HG03378 (cell line): ENCODE measurements around the gene ZNF239.
"Not testable (repeated sequence)": the region's sequence is repeated elsewhere in the genome, so short reads cannot be mapped to it uniquely, and the experiment has no call there.

Experiments used
- ATAC-seq: cut with Tn5 transposase; IDR thresholded peaks from one replicate; pipeline ENCODE4 v1.9.1; 2021; ENCODE audit warnings: mild to moderate bottlenecking, moderate library complexity; ENCODE audit not compliant: unreplicated experiment

Gene ZNF239

GRCh38 chr10:43574001-43574892, at the start of gene ZNF239:
Gene ZNF239, minus strand, starts transcription at chr10:43574616. Its CDS starts 16,537 bp downstream, at chr10:43558079.
- ATAC-seq = peak; percentile 92

DNA sequence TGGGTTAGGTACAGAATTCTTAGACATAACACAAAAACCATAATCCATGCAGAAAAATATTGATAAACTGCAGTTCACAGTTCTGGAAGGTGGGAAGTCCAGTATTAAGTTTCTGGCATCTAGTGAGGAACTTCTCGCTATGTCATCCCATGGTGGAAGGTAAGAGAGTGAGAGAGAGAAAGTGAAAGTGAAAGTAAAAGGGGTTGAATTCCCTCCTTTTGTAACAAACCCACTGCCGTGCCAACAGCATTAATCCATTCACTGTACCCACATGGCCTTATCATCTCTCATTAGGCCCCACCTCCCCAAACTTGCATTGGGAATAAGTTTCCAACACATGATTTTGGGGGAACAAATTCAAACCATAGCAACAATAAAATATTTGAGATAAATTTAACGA, 48.9 kb upstream of the ZNF239 start:
- no peak for ATAC-seq

DNA sequence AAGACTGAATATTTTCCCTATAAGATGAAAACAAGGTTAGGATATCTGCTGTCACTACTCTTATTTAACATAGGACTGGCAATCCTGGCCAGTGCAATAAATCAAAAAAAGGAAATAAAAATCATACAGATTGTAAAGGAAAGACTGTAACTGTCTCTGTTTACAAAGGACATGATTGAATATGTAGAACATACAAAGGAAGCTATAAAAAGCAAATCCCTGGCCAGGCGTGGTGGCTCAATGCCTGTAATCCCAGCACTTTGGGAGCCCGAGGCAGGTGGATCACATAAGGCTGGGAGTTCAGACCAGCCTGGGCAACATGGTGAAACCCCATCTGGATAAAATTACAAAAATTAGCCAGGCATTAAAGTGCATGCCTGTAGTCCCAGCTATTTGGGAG, 47.6 kb upstream of the ZNF239 start:
- ATAC-seq = no peak

- no peak for ATAC-seq
Measured at GRCh38 chr10:43619368-43619767, 45.0 kb upstream of the ZNF239 start.

GRCh38 chr10:43616697-43617370, 42.4 kb upstream of the ZNF239 start:
- ATAC-seq = no peak

DNA sequence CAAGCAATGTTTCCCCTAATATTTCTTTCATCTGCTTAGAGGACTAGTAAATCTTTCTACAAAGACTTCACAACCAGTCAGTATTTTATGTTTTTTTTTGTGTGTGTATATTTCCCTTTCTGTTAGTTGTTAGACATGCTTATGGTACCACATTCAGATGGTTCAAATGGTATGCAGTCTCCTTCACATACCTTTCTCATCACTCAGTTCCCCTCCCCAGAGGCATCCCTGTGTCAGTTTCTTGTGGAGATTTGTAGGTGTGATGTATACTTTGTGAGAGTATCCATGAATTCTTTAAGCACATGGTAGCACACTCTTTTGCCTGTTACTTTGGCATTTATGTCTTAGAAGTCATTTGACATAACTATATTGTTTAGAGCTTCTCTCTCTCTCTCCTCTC, 36.2 kb upstream of the ZNF239 start:
- no peak for ATAC-seq

DNA sequence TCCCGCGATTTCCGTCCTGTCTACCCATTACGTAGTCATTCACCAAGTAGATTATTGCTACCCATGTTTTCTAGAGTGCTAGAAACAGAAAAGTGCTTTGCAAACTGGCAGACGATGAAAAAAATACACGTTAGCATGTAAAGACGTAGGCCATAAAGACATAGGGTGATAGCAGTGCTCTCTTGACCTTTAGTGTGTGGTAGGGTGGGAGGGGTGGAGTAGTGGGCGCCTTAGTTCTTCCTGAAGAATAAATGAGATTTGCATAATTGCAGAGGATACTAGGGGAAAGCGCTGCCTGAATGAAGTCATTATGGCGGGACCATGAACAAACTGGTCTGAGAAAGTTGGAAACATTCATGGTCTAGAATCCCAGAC, 32.8 kb upstream of the ZNF239 start:
- no peak for ATAC-seq

DNA sequence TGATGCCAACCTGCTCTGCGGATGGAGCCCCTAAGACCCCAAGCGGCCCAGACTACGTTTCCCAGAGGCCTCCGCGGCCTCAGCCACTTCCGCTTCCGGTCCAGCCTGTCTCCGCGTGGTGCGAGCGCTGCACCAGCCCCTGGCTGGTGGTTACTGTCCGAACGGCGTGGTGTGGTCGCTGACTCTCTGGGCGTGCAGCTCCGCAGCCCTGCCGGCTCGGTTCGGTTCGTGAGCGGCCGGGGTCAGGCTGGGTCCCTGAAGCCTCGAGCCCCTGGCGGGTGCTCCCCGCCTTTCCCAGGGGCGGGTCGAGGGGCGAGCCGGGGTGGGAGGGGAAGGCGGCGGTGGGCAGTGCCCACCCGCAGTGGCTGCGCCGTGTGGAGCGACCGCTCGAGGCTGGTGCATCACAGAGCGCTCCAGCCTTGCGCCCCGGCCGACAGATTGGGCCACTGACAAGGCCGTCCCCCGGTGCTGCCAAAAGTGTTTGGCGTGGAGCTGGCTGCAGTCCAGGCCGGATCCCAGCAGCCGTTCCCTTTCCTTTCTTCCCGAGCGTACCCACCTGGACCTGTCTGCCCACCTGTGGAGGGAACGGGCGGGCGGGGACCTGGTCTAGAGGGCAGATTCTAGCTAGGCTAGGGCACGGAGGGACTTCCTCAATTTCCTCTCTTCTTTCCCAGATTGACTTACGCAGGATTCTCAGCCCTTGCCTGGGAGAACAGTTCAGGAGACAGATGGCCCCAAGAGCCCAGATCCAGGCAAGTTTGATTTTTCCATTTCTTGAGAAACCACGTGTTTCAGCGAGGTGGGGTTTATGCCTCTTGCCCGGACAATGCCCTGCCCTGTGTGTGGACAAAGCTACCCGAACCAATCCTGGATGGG, 32.1 kb upstream of the ZNF239 start, which contains the start of gene ZNF485:
Gene ZNF485 (plus strand): TSS at position 116 of the 876 bp plus-strand sequence. CDS start 613 bp downstream, at position 729.
- peak; percentile 96 for ATAC-seq

DNA sequence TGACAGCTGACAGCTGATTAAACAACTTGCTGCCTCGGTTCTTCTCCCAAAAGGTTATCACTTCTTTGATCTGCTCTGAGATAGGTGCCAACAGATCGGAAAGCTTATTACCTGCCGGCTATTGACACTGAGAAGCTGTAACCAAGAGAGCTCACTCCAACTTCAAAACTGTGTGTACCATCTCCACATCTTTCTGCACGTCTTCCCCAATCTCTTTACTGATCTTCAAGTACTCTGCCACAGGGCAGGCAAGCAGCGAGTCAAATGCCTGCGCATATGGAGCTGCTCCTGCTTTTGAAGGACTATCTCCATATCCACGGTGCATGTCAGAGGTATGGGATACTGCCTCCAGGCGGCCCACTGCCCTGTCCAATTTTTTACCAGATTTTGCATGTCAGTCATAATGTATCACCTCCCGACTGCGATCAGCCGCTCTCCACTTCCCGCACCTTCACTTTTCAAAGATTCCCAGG, 31.5 kb upstream of the ZNF239 start:
- ATAC-seq = peak; percentile 9

DNA sequence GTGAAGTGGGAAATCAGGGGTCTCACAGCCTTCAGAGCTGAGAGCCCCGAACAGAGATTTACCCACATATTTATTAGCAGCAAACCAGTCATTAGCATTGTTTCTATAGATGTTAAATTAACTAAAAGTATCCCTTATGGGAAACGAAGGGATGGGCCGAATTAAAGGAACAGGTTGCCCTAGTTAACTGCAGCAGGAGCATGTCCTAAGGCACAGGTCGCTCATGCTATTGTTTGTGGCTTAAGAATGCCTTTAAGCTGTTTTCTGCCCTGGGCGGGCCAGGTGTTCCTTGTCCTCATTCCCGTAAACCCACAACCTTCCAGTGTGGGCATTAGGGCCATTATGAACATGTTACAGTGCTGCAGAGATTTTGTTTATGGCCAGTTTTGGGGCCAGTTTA, 27.2 kb upstream of the ZNF239 start:
- ATAC-seq = not testable (repeated sequence)

GRCh38 chr10:43599333-43599732, 24.9 kb upstream of the ZNF239 start:
- ATAC-seq = no peak

DNA sequence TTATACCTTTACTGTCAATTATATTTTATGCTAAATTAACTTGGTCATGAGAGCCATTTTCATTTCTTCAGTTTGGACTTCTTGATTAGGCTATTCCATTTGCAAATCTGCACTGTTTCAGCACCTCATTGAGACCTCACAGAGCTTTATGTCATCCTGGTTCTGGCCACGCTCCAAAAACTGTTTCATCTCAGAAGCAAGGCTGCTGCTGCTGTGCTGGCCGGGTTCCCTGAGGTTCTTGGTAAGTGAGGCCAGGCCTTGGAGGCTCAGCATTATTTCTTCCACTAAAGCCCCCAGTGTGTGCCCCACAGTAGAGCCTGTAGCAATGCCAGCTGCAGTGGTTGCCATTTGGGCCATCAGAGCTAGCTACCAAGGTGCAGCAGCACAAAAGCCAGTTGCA, 24.0 kb upstream of the ZNF239 start:
- no peak for ATAC-seq

- no peak for ATAC-seq
Measured at GRCh38 chr10:43596546-43596945, 22.1 kb upstream of the ZNF239 start.

DNA sequence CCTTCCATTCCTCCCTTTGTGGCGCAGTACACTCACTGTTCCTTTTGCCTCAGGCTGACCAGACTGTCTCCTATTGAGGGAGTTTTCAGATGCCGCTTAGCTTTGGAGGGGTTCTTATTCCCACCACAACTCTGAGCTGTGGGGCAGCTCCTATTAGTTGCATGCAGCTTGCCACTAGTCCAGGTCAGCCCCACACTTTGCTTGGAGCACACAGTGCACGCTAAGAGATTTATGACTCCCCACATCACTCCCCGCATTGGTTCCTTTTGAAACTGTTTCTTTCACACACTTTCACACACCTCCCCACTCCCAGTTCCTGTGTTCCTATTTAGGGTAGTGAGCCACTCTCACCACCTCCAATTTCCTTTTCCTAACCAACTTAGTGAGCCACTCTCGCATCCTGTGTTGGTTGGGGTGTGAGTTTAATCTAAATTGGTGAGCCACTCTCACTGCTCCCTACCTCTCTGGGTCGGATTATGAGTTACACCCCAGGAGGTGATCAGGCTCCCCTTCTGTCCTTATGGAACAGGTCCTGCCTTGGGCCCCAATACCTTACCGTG, 21.4 kb upstream of the ZNF239 start:
- peak; percentile 55 for ATAC-seq

- ATAC-seq = peak; percentile 95
Measured at GRCh38 chr10:43594944-43595589, 20.7 kb upstream of the ZNF239 start.

GRCh38 chr10:43591303-43591904, 17.0 kb upstream of the ZNF239 start:
- no peak for ATAC-seq

- ATAC-seq = not testable (repeated sequence)
Measured at GRCh38 chr10:43586730-43587115, 12.3 kb upstream of the ZNF239 start.

DNA sequence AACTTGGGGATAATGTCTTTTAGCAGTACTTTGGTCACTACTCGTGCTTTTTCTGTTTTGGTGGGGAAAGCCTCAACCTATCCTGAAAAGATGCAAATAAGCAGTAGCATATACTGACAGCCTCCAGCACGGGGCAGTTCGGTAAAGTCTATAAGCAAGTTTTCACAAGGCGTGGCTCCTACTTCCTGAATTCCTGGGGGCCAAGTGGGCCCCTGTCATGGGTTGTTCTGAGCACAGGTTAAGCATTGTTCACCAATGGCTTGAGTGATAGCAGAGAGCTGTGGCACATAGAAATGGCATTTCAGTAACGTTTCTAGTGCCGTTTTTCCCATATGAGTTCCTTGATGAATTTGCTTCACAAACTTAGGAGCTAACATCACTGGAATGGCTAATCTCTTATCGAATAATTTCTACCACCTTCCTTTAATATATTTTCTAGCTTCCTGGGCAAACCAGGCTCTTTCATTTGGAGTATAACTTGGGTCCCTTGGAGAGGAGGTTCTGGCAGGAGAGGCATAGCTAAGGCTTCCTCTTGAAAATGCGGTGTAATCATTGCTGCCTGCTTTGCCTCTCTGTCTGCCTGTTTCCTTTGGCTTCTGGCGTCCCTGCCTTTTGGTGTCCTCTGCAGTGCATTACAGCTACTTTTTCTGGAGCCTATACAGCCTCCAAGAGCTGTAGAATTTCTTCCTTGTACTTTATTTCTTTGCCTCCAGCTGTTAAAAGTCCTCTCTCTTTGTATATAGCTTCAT, 11.7 kb upstream of the ZNF239 start:
- no peak for ATAC-seq

DNA sequence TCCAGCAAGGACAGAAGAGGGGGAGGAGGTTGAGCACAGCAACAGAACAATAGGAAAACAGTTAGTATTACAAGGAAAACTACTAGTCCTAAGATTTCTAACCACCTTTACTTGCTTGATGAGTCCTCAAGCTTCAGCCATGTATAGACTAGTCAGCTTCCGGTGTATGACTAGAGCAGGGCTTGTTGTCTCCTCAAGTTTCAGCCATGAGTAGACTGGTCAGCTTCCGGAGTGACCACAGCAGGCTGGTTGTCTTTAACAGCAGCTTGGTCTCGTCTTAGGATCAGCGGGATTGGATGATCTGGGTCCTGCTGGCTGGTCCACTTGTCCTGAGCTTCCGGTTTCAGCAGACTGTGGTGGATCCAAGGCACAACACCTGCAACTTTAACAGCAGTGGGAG, 10.6 kb upstream of the ZNF239 start:
- ATAC-seq = no peak
